HepG2 (cell line): ENCODE measurements around the gene WDR26. TPM values are rescaled to one million over a fixed set of nuclear protein-coding genes. Genes with fewer than 3 reads are reported as not detected.

Experiments used
- microRNA-seq: library from miRNA; unstranded; fragments of <30 nt; microRNA quantifications from one replicate; pipeline ENCODE4, GENCODE V29; 2020
- polyA plus RNA-seq, 8 experiments: library from polyadenylated mRNA; depleted of rRNA in 3 of 8; stranded (reverse) in 7 of 8; unstranded in 1 of 8; fragments of >200 nt; fragmentation: Illumina TruSeq in 4 of 8; extraction: Trizol in 4 of 8; gene quantifications; 2 replicates each; pipeline versions ENCODE4 v1.2.1 to v1.2.3, GENCODE V29; 2011 to 2016; ENCODE audit warnings: low read depth in 4 of 8, missing spikeins in 1 of 8, mixed read lengths in 1 of 8; ENCODE audit not compliant: insufficient read depth in 1 of 8
- small RNA-seq, 3 experiments: library from RNA; depleted of rRNA; stranded (forward); fragments of <200 nt; gene quantifications; one replicate each; pipeline ENCODE3, GENCODE V24; 2012; ENCODE audit warnings: low read depth in 2 of 3, low replicate concordance in 1 of 3; ENCODE audit not compliant: insufficient read length in 3 of 3, insufficient read depth in 2 of 3
- total RNA-seq, 5 experiments: library from RNA; depleted of rRNA; stranded (reverse); fragments of >200 nt; fragmentation: Illumina TruSeq; extraction: Trizol; gene quantifications; 2 replicates each; pipeline ENCODE4 v1.2.3, GENCODE V29; 2016; ENCODE audit warnings: low read depth in 1 of 5

Gene WDR26
- total and polyA plus RNA-seq, 2 of the 13 experiments (the other 11 are each of a cell fraction or from before 2014, with no cell fraction given), result 13.2 to 23.7 TPM

Small RNA genes within 50 kb of the gene (microRNA-seq; reads per million reads assigned to microRNA genes)
- 1.7 reads per million, percentile 3 among the genes with 10 or more reads in this experiment for gene MIR4742

Small RNA genes within 50 kb of the gene (small RNA-seq; reads per million reads assigned to genes)
- gene MIR4742, result 0.31 to 32.9 (median 12.4) reads per million in 3 experiments

Other genes with a start within 250 kb of the WDR26 start
- 18.2 and 21.0 TPM in 2 replicates for gene NVL, start 104.6 kb downstream of the WDR26 start, total RNA-seq (2016; rRNA removed; fragmentation: Illumina TruSeq; extraction: Trizol)
- 7.6 and 8.3 TPM in 2 replicates for gene NVL, start 104.6 kb downstream of the WDR26 start, polyA plus RNA-seq (2011; rRNA removed)
- 30.3 and 51.8 TPM in 2 replicates for gene CNIH4, start 77.9 kb downstream of the WDR26 start, total RNA-seq (2016; rRNA removed; fragmentation: Illumina TruSeq; extraction: Trizol)
- gene CNIH4, start 77.9 kb downstream of the WDR26 start, polyA plus RNA-seq (2011; rRNA removed), result 50.4 and 52.9 TPM in 2 replicates
- gene CNIH3, start 181.5 kb upstream of the WDR26 start, total RNA-seq (2016; rRNA removed; fragmentation: Illumina TruSeq; extraction: Trizol), result 0.55 and 1.1 TPM in 2 replicates
- gene CNIH3, start 181.5 kb upstream of the WDR26 start, polyA plus RNA-seq (2011; rRNA removed), result 0.36 and 0.99 TPM in 2 replicates